GM18502 (cell line): ENCODE results near the gene SLC37A4.

Experiments used
- ATAC-seq: cut with Tn5 transposase; IDR thresholded peaks from one replicate; pipeline ENCODE4 v1.9.1; 2021; ENCODE audit warnings: mild to moderate bottlenecking; ENCODE audit not compliant: unreplicated experiment, poor library complexity

Gene SLC37A4

DNA sequence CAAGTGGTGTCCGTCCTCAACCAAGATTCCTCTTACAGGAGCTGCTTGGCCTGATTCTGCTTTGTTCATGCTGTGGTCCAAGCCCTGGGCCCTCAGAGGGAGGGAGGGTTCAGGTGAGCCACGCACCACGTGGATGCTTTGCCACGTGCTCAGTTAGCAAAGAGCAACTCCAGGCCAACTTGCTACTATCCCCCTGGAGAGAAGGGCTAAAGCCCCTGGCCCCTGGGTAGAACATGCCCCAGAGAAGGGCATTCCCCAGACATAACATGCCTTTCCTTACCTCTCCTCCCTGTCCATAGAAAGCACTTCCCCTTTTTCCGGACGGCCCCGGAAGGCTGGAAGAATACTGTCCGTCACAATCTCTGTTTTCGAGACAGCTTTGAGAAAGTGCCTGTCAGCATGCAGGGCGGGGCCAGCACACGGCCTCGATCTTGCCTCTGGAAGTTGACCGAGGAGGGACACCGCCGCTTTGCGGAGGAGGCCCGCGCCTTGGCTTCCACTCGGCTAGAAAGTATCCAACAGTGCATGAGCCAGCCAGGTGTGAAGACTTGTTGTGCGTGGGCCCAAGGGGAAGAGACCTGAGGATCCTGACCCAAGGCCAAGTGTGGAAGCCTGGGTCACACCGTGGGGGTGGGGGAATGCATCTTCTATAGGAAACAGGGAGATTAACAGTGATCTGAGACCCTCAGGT lies 50.3 kb downstream of the SLC37A4 start:
- ATAC-seq: no peak

DNA sequence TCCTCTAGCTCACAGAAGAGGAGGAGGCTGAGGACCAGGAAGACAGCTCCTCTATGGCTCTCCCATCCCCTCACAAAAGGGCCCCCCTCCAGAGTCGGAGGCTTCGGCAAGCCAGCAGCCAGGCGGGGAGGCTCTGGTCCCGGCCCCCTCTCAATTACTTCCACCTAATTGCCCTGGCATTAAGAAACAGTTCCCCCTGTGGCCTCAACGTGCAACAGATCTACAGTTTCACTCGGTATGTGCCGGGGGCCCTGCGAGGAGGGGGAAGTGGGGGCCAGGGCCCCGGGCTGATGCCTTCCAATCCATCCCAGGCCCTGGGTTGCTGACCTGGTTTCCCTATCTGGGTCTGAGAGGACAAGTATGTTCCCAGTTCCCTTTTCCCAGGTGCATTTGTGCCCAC lies 51.2 kb downstream of the SLC37A4 start:
- no peak for ATAC-seq

DNA sequence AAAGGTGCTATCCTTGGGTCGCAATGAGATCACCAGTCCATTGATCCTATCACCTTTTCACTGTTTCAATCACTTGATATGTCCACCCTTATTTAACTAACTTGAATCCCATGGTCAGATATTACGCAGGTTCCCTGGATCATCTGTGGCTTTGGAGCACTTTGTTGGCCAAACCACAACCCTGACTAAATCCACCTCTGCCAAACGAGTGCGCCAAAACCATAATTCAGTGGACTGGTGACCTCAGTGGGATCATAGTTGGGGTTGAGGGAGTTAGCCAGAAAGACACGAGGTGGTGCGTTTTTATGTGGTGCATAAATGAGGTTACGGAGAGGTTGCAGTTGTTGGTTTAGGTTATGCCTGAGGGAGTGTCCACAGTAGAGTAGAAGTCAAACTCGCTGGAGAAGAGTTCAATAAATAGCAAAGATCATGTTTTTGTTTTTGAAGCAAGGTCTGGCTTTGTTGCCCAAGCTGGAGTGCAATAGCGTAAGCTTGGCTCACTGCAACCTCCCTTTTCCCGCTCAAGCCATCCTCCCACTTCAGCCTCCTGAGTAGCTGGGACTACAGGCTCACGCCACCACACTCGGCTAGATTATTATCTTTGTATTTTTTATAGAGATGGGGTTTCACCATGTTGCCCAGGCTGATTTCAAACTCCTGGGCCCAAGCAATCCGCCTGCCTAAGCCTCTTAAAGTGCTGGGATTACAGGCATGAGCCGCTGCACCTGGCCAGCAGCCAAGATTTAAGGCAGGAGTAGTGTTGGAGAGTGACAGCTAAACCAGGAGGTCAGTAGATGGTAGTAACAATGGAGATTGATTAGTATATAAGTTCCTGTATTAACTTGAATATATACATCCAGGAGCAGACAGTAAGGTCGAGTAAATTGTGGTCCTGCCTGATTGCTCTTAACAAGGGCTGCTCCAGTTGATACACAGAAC lies 54.6 kb downstream of the SLC37A4 start:
- no peak for ATAC-seq
